ENCODE results near the gene LINC01488.

Gene LINC01488

DNA sequence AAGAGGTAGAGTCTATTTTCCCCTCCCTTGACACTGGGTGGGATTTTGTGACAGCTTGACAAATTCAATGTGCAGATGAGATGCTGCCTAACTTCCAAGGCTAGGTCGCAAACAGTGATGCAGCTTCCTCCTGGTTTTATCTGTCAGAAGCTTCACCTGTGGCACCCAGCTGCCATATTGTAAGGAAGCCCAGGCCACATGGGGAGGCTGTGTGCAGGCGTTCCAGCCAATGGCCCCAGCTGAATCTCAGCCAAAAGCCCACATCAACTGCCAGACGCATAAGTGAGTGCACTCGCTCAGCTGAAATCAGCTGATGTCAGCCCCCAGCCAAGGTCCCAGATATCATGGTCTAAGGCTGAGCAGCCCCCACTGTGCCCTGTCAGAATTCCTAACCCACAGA lies 24.8 kb upstream of the LINC01488 start:
- no peaks in the 10 kb centered on the region for H3K4me1 ChIP-seq (ENCODE audit: control insufficient read depth, insufficient read depth, low read length)
- H3K36me3 ChIP-seq (ENCODE audit: control insufficient read depth in 2 of 2, insufficient read depth in 1 of 2, low read length in 2 of 2), result no peaks in the 10 kb centered on the region
- no peaks in the 10 kb centered on the region for H3K9me3 ChIP-seq (ENCODE audit: control insufficient read depth, insufficient read depth, low read depth, low read length)
- ChIA-PET POLR2A (no interaction called here), CTCF (interaction anchor here (1.6 kb wide), 1 partner anchor 326 kb away, joined by 4 read pairs; no protein-coding TSS in a partner anchor)
- no peak overlapping the region for H3K4me3 ChIP-seq (ENCODE audit: low read depth, low read length)
- no peak overlapping the region for H3K27ac ChIP-seq (ENCODE audit: extremely low read depth, low read depth, low read length)
- TF ChIP-seq, protein P1, sequence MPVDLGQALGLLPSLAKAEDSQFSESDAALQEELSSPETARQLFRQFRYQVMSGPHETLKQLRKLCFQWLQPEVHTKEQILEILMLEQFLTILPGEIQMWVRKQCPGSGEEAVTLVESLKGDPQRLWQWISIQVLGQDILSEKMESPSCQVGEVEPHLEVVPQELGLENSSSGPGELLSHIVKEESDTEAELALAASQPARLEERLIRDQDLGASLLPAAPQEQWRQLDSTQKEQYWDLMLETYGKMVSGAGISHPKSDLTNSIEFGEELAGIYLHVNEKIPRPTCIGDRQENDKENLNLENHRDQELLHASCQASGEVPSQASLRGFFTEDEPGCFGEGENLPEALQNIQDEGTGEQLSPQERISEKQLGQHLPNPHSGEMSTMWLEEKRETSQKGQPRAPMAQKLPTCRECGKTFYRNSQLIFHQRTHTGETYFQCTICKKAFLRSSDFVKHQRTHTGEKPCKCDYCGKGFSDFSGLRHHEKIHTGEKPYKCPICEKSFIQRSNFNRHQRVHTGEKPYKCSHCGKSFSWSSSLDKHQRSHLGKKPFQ (tag by site-specific recombination; IDR thresholded peaks at IDR 0.05), result no peak
- TF ChIP-seq, protein P2, sequence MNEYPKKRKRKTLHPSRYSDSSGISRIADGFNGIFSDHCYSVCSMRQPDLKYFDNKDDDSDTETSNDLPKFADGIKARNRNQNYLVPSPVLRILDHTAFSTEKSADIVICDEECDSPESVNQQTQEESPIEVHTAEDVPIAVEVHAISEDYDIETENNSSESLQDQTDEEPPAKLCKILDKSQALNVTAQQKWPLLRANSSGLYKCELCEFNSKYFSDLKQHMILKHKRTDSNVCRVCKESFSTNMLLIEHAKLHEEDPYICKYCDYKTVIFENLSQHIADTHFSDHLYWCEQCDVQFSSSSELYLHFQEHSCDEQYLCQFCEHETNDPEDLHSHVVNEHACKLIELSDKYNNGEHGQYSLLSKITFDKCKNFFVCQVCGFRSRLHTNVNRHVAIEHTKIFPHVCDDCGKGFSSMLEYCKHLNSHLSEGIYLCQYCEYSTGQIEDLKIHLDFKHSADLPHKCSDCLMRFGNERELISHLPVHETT (tag by site-specific recombination; IDR thresholded peaks at IDR 0.05), result no peak
- TF ChIP-seq ZNF133 (tag by site-specific recombination; IDR thresholded peaks at IDR 0.05), result no peak
- no peak for TF ChIP-seq ZNF324 (tag by site-specific recombination; IDR thresholded peaks at IDR 0.05)
- TF ChIP-seq ZNF416 (tag by site-specific recombination; IDR thresholded peaks at IDR 0.05), result no peak

DNA sequence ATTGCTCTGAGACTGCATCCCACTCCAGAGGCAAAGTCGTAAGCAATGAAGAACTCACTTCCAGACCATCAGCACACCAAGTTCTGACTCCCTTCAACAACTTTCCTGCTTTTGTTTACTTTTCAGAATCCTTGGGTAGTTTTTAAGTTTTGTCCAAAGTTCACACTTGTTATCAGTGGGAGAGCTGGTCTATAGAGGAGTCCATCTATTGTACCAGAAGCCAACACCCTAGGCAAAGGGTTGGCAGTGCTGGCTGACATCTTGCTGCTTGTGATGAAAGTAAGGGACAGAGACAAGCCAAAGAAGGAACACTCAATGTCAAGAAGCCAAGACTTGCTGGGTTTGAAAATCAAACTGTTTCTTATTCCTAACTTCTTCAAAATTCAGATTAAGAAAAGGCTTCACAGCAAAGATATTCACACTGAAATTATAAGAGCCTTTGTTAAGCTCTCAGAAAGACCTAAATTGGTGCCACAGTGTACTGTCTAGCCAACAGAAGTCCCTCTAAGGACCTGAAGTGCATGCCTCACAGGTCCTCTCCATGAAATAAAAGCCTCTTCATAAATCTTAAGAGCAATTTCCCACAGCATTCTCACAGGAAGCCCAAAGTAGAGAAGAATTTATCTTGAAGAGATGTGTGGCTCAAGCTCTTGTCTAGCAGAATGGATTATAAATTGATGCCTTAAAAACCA lies 21.5 kb upstream of the LINC01488 start:
- no peak overlapping the region for H3K27ac ChIP-seq (ENCODE audit: extremely low read depth, low read depth, low read length)
- no peaks in the 10 kb centered on the region for H3K9me3 ChIP-seq (ENCODE audit: control insufficient read depth, insufficient read depth, low read depth, low read length)
- H3K4me3 ChIP-seq (ENCODE audit: low read depth, low read length), result no peak overlapping the region
- TF ChIP-seq ZNF514 (tag by site-specific recombination; IDR thresholded peaks at IDR 0.05) (no peak), ZNF202 (tag by site-specific recombination; IDR thresholded peaks at IDR 0.05; ENCODE audit: borderline replicate concordance) (no peak), ZNF585B (tag by site-specific recombination; IDR thresholded peaks at IDR 0.05) (no peak), ZNF624 (tag by site-specific recombination; IDR thresholded peaks at IDR 0.05) (no peak), OSR2 (tag by site-specific recombination; IDR thresholded peaks at IDR 0.05) (no peak), ZBTB7A (tag by site-specific recombination; IDR thresholded peaks at IDR 0.05; ENCODE audit: low read depth) (no peak), ZNF221 (tag by site-specific recombination; IDR thresholded peaks at IDR 0.05; ENCODE audit: borderline replicate concordance) (no peak), FEZF1 (tag by site-specific recombination; IDR thresholded peaks at IDR 0.05) (no peak), KLF1 (tag by site-specific recombination; IDR thresholded peaks at IDR 0.05) (no peak), ZNF677 (tag by site-specific recombination; IDR thresholded peaks at IDR 0.05) (no peak), ZNF175 (tag by site-specific recombination; IDR thresholded peaks at IDR 0.05) (no peak), ZNF623 (tag by site-specific recombination; IDR thresholded peaks at IDR 0.05) (no peak), ZNF664 (tag by site-specific recombination; IDR thresholded peaks at IDR 0.05) (no peak), ZNF335 (tag by site-specific recombination; conservative IDR thresholded peaks at IDR 0.05) (no peak), YY1 (tag by site-specific recombination; IDR thresholded peaks at IDR 0.05) (no peak), ZNF19 (tag by site-specific recombination; IDR thresholded peaks at IDR 0.05; ENCODE audit: low read depth) (no peak)
- TF ChIP-seq, protein P3, sequence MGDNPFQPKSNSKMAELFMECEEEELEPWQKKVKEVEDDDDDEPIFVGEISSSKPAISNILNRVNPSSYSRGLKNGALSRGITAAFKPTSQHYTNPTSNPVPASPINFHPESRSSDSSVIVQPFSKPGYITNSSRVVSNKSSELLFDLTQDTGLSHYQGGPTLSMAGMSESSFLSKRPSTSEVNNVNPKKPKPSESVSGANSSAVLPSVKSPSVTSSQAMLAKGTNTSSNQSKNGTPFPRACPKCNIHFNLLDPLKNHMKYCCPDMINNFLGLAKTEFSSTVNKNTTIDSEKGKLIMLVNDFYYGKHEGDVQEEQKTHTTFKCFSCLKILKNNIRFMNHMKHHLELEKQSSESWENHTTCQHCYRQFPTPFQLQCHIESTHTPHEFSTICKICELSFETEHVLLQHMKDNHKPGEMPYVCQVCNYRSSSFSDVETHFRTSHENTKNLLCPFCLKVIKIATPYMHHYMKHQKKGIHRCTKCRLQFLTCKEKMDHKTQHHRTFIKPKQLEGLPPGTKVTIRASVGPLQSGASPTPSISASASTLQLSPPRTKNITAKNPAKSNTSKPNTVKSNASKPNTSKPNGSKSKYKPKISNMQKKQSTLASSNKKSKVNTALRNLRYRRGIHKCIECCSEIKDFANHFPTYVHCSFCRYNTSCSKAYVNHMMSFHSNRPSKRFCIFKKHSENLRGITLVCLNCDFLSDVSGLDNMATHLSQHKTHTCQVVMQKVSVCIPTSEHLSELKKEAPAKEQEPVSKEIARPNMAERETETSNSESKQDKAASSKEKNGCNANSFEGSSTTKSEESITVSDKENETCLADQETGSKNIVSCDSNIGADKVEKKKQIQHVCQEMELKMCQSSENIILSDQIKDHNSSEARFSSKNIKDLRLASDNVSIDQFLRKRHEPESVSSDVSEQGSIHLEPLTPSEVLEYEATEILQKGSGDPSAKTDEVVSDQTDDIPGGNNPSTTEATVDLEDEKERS (tag by site-specific recombination; IDR thresholded peaks at IDR 0.05), result no peak
- TF ChIP-seq, protein P4, sequence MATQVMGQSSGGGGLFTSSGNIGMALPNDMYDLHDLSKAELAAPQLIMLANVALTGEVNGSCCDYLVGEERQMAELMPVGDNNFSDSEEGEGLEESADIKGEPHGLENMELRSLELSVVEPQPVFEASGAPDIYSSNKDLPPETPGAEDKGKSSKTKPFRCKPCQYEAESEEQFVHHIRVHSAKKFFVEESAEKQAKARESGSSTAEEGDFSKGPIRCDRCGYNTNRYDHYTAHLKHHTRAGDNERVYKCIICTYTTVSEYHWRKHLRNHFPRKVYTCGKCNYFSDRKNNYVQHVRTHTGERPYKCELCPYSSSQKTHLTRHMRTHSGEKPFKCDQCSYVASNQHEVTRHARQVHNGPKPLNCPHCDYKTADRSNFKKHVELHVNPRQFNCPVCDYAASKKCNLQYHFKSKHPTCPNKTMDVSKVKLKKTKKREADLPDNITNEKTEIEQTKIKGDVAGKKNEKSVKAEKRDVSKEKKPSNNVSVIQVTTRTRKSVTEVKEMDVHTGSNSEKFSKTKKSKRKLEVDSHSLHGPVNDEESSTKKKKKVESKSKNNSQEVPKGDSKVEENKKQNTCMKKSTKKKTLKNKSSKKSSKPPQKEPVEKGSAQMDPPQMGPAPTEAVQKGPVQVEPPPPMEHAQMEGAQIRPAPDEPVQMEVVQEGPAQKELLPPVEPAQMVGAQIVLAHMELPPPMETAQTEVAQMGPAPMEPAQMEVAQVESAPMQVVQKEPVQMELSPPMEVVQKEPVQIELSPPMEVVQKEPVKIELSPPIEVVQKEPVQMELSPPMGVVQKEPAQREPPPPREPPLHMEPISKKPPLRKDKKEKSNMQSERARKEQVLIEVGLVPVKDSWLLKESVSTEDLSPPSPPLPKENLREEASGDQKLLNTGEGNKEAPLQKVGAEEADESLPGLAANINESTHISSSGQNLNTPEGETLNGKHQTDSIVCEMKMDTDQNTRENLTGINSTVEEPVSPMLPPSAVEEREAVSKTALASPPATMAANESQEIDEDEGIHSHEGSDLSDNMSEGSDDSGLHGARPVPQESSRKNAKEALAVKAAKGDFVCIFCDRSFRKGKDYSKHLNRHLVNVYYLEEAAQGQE (tag by site-specific recombination; IDR thresholded peaks at IDR 0.05), result no peak
- ChIA-PET POLR2A (no interaction called here), CTCF (interaction anchor here (0.6 to 0.7 kb wide), 2 partner anchors 57 to 110 kb away, joined by 3 to 4 read pairs; no protein-coding TSS in a partner anchor)
- no peaks in the 10 kb centered on the region for H3K4me1 ChIP-seq (ENCODE audit: control insufficient read depth, insufficient read depth, low read length)
- H3K36me3 ChIP-seq (ENCODE audit: control insufficient read depth in 2 of 2, insufficient read depth in 1 of 2, low read length in 2 of 2), result no peaks in the 10 kb centered on the region
